GM12878 (cell line): ENCODE results near the gene RGL1. TPM values are rescaled to one million over a fixed set of nuclear protein-coding genes. Genes with fewer than 3 reads are reported as not detected.

ENCODE experiments used
- ATAC-seq: fragments of 200-7000 bp; cut with Tn5 transposase; 3 replicates; pipeline ENCODE4 v1.9.1; 2020; ENCODE audit warnings: mild to moderate bottlenecking, moderate library complexity
- BruUV-seq: library from RNA; stranded (reverse); fragments of 400-500 nt; replicated peaks from 2 replicates; lab custom pipeline; 2021; lab: Mats Ljungman, UMichigan
- CTCF ChIA-PET: fragments of 300-600 bp; sonication (Branson Sonifier 250); formaldehyde crosslinking; extraction: SDS; loops from one replicate; lab custom pipeline; 2021; ENCODE audit warnings: inconsistent platforms; lab: Yijun Ruan, JAX
- POLR2A ChIA-PET: fragments of 350-600 bp; formaldehyde crosslinking; extraction: SDS; loops from one replicate; lab custom pipeline; 2021; ENCODE audit warnings: inconsistent platforms; lab: Charles Lee
- RAD21 ChIA-PET: fragments of 300-600 bp; sonication (Branson Sonifier 250); formaldehyde crosslinking; loops from one replicate; lab custom pipeline; 2023; ENCODE audit warnings: antibody characterized with exemption; ENCODE audit not compliant: unreplicated experiment; lab: Charles Lee
- SMC1A ChIA-PET: fragments of 300-600 bp; sonication (Branson Sonifier 250); formaldehyde crosslinking; loops from one replicate; lab custom pipeline; 2023; ENCODE audit not compliant: unreplicated experiment, uncharacterized antibody; lab: Charles Lee
- DNase-seq: peaks from one replicate; pipeline ENCODE4 v3.0.0-alpha.2; 2011; ENCODE audit warnings: low read depth, low spot score
- FAIRE-seq: peaks from 3 replicates; lab custom pipeline; 2011; peaks lifted over from hg19 to GRCh38; lab: Jason Lieb, UNC
- H2AFZ ChIP-seq: 2 replicates; pipeline ENCODE4 v1.6.0; 2011; ENCODE audit warnings: low read depth, low read length, control low read depth; ENCODE audit not compliant: control insufficient read depth
- H3K27ac ChIP-seq: 2 replicates; pipeline ENCODE4 v1.5.1; 2011; ENCODE audit warnings: control low read depth; ENCODE audit not compliant: control insufficient read depth, insufficient read depth
- H3K27me3 ChIP-seq, 2 experiments: replicated peaks in 1 of 2; 2 replicates each; pipeline versions ENCODE4 v1.6.0 to v1.6.1; 2011; ENCODE audit warnings: low read length in 1 of 2; ENCODE audit not compliant: control insufficient read depth in 2 of 2, insufficient read depth in 2 of 2
- H3K36me3 ChIP-seq, 2 experiments: 2 replicates each; pipeline ENCODE4 v1.5.1; 2011; ENCODE audit warnings: low read length in 1 of 2; ENCODE audit not compliant: control insufficient read depth in 2 of 2, insufficient read depth in 2 of 2
- H3K4me1 ChIP-seq: 2 replicates; pipeline ENCODE4 v1.6.1; 2011; ENCODE audit warnings: mild to moderate bottlenecking, low read length, moderate library complexity, mixed read lengths; ENCODE audit not compliant: control insufficient read depth, insufficient read depth
- H3K4me2 ChIP-seq: 2 replicates; pipeline ENCODE4 v1.6.0; 2011; ENCODE audit warnings: control low read depth; ENCODE audit not compliant: control insufficient read depth, insufficient read depth
- H3K4me3 ChIP-seq: fragments of 200-600 bp; sonication (generic); 2 replicates; pipeline ENCODE4 v1.5.1; 2016
- H3K79me2 ChIP-seq: 2 replicates; pipeline ENCODE4 v1.6.0; 2011; ENCODE audit warnings: low read length; ENCODE audit not compliant: control insufficient read depth, insufficient read depth
- H3K9ac ChIP-seq: 2 replicates; pipeline ENCODE4 v1.8.0; 2011; ENCODE audit warnings: low read length, control low read depth, mixed read lengths; ENCODE audit not compliant: control insufficient read depth, insufficient read depth
- H3K9me3 ChIP-seq: replicated peaks from 3 replicates; pipeline ENCODE4 v1.5.1; 2011; ENCODE audit warnings: mild to moderate bottlenecking, low read length; ENCODE audit not compliant: control insufficient read depth, insufficient read depth
- H4K20me1 ChIP-seq: 2 replicates; pipeline ENCODE4 v1.6.0; 2011; ENCODE audit not compliant: control insufficient read depth, insufficient read depth
- CHD1 ChIP-seq: IDR thresholded peaks from 2 replicates; pipeline ENCODE4 v1.6.1; 2012; ENCODE audit warnings: low read depth, low read length, improper control_type of control experiment
- MXI1 ChIP-seq: fragments of 150-350 bp; IDR thresholded peaks from 2 replicates; pipeline ENCODE4 v1.6.1; 2011; ENCODE audit warnings: low read depth, mild to moderate bottlenecking, inconsistent platforms, low read length, improper control_type of control experiment
- PAX5 ChIP-seq: IDR thresholded peaks from 2 replicates; pipeline ENCODE4 v1.6.1; 2011; ENCODE audit warnings: low read depth, low read length, borderline replicate concordance
- REST ChIP-seq: IDR thresholded peaks from 2 replicates; pipeline ENCODE4 v1.6.1; 2012; ENCODE audit warnings: mild to moderate bottlenecking, low read depth, low read length
- YBX1 ChIP-seq: fragments of 450-650 bp; IDR thresholded peaks from 2 replicates; pipeline ENCODE4 v1.6.1; 2016; ENCODE audit warnings: antibody characterized with exemption
- WGBS: methylation state at CpG from one replicate; pipeline ENCODE4 v1.1.6; 2016; ENCODE audit warnings: low lambda C conversion rate; ENCODE audit not compliant: insufficient replicate concordance, insufficient coverage; ENCODE audit errors: missing lambda C conversion rate; 5-methylcytosine and 5-hydroxymethylcytosine counted together
- in situ Hi-C: fragments of 300-500 bp; cut with MboI; formaldehyde crosslinking; loops from 9 replicates; pipeline ENCODE4 v1.14.3; 2018; ENCODE audit warnings: mixed read lengths
- intact Hi-C: fragments of 100-400 bp; cut with micrococcal nuclease; formaldehyde crosslinking; loops from one replicate; pipeline ENCODE4 v1.14.2; 2022; ENCODE audit not compliant: unreplicated experiment
- polyA plus RNA-seq, 11 experiments: library from polyadenylated mRNA; depleted of rRNA in 4 of 11; unstranded in 6 of 11; stranded (reverse) in 5 of 11; fragments of >200 nt; fragmentation: Nextera tagmentation in 4 of 11; fragmentation: Illumina TruSeq in 1 of 11; extraction: Ambion mirVana in 4 of 11; extraction: Trizol in 1 of 11; gene quantifications; 1 replicate in 1 of 11; 2 replicates in 10 of 11; pipeline versions ENCODE4 v1.2.1 to v1.2.3, GENCODE V29; 2011 to 2016; ENCODE audit warnings: inconsistent platforms in 2 of 11, missing spikeins in 2 of 11, low read depth in 1 of 11
- total RNA-seq, 4 experiments: library from RNA; depleted of rRNA in 3 of 4; stranded (reverse); fragments of >200 nt in 3 of 4; fragmentation: Illumina TruSeq in 1 of 4; extraction: Trizol in 1 of 4; gene quantifications; 2 replicates each; pipeline versions ENCODE4 v1.2.1 to v1.2.3, GENCODE V29; 2013 to 2021

The RGL1 gene
- total and polyA plus RNA-seq, 10 of the 15 experiments (the other 5 are each of a cell fraction or from before 2014, with no cell fraction given) = 8.1 to 25.0 (median 19.0) TPM

GRCh38 chr1:183886083-183886828 lies 81.3 kb downstream of the RGL1 start:
- no peak for DNase-seq
- Histone ChIP-seq H3K27ac (no peak overlapping the region), H4K20me1 (no peaks in the 10 kb centered on the region), H3K79me2 (no peaks in the 10 kb centered on the region), H3K9ac (no peak overlapping the region), H3K4me3 (no peak overlapping the region)
- ATAC-seq = no peak
- TF ChIP-seq CHD1 = no peak
- TF ChIP-seq YBX1 = no peak
- TF ChIP-seq MXI1 = no peak
- TF ChIP-seq REST = no peak
- TF ChIP-seq PAX5 = no peak
- TF ChIP-seq, all 136 proteins: peak for 0
- H3K27me3 ChIP-seq = no peaks in the 10 kb centered on the region
- ChIA-PET RAD21 (interaction anchor here (1.1 kb wide), 1 partner anchor 201 kb away, joined by 4 read pairs; no protein-coding TSS in a partner anchor), SMC1A (no interaction called here), CTCF (no interaction called here), POLR2A (no interaction called here)
- no peak overlapping the region for H2AFZ ChIP-seq
- H3K4me2 ChIP-seq = no peak overlapping the region
- no peak for FAIRE-seq
- no TSS peak for BruUV-seq
- no peaks in the 10 kb centered on the region for H3K9me3 ChIP-seq
- in situ Hi-C loops = no loop called here
- peaks cover 14 to 19% of the 10 kb centered on the region in 2 experiments for H3K36me3 ChIP-seq
- peaks cover 30% of the 10 kb centered on the region for H3K4me1 ChIP-seq
- 64% methylated on average over 3 of the region's 3 CpGs for WGBS
- intact Hi-C loops = no loop called here
